IgD-negative memory B cell (primary cell): ENCODE data around the gene MMP8. TPM values are rescaled to one million over a fixed set of nuclear protein-coding genes. Genes with fewer than 3 reads are reported as not detected.

Source experiments
- H3K27ac Mint-ChIP-seq, 3 donors: one replicate each; pipeline ENCODE4 v1.8.0; 2020 to 2022; ENCODE audit warnings: mild to moderate bottlenecking in 3 of 3, mixed read lengths in 3 of 3, moderate library complexity in 1 of 3
- H3K27me3 Mint-ChIP-seq: one replicate; pipeline ENCODE4 v1.8.0; 2021; ENCODE audit warnings: mixed read lengths
- H3K36me3 Mint-ChIP-seq: one replicate; pipeline ENCODE4 v1.8.0; 2020; ENCODE audit warnings: mild to moderate bottlenecking, mixed read lengths
- H3K4me1 Mint-ChIP-seq, 3 donors: one replicate each; pipeline ENCODE4 v1.8.0; 2020 to 2022; ENCODE audit warnings: mixed read lengths in 3 of 3, mild to moderate bottlenecking in 1 of 3
- H3K4me3 Mint-ChIP-seq, 4 donors: one replicate each; pipeline ENCODE4 v1.8.0; 2020 to 2022; ENCODE audit warnings: mild to moderate bottlenecking in 4 of 4, mixed read lengths in 4 of 4, moderate library complexity in 3 of 4
- H3K9me3 Mint-ChIP-seq, 3 donors: one replicate each; pipeline ENCODE4 v1.8.0; 2020 to 2021; ENCODE audit warnings: mixed read lengths in 3 of 3, mild to moderate bottlenecking in 1 of 3
- polyA plus RNA-seq: library from polyadenylated mRNA; unstranded; fragments of 300-500 nt; fragmentation: Illumina TruSeq; gene quantifications from one replicate; pipeline ENCODE4 v1.2.3, GENCODE V29; 2021

Gene MMP8
- polyA plus RNA-seq, 1 donor from 2014 or later = not detected

DNA sequence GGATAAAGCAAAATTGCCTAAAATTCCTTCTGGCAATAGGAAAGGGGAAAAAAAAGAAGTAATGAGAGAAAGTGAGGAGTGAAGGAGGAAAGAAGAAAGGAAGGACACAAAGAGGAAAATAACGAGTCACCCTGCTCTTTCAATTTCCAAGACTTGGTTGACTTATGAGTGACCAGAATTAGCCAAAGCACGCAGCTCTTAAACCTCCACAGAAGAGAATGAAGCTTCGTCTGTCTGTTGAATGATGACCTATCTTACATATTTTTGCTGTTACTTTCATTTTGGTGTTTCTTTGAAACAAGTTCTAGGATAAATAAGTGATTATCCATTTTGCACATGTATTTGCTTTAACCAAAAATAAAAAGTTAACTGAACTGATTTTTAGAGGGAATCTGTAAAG is 19.9 kb downstream of the MMP8 start:
- H3K27me3 Mint-ChIP-seq = peaks cover 5% of the 10 kb centered on the region
- H3K27ac Mint-ChIP-seq = no peak overlapping the region
- H3K36me3 Mint-ChIP-seq = no peaks in the 10 kb centered on the region
- H3K9me3 Mint-ChIP-seq = no peaks in the 10 kb centered on the region
- no peak overlapping the region for H3K4me3 Mint-ChIP-seq
- H3K4me1 Mint-ChIP-seq = peaks cover 0 to 2% (median 0%) of the 10 kb centered on the region in 3 donors

DNA sequence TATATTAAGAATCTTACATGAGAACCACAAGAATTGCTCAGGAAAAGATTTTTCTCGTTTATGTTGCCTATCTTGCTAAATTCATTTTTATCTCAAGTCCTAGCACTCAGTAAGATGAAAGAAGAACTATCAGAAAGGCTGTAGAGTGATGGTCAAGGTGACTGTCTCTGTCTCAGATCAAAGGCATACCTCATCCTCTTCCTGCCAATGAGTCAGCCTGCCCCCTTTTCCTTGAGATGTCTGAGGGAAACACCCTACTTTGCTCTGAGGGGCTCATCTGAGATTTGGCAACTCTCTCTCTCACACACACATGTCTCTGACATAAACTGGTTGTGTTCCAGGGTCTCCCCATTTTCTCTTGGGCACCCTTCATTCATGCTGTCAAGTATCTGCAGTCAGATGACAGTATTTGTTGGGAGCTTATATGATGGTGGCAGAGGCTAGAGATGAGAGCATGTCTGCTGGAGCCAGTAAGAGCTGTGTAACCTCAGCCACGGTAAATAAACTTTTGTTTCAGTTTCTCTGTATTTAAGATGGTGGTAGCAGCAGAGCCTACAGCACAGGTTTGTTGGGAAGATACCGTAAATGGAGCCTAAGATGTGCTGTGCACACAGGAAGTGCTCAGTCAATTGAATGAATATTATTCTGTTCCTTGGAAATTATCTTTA is 20.8 kb downstream of the MMP8 start:
- H3K4me1 Mint-ChIP-seq = peaks cover 0 to 2% (median 0%) of the 10 kb centered on the region in 3 donors
- H3K27me3 Mint-ChIP-seq = peaks cover 5% of the 10 kb centered on the region
- H3K4me3 Mint-ChIP-seq = no peak overlapping the region
- H3K9me3 Mint-ChIP-seq = peaks cover 0 to 1% (median 0%) of the 10 kb centered on the region in 3 donors
- H3K36me3 Mint-ChIP-seq = no peaks in the 10 kb centered on the region
- H3K27ac Mint-ChIP-seq = peak overlapping the region in 1 of 3 donors; percentile 28

DNA sequence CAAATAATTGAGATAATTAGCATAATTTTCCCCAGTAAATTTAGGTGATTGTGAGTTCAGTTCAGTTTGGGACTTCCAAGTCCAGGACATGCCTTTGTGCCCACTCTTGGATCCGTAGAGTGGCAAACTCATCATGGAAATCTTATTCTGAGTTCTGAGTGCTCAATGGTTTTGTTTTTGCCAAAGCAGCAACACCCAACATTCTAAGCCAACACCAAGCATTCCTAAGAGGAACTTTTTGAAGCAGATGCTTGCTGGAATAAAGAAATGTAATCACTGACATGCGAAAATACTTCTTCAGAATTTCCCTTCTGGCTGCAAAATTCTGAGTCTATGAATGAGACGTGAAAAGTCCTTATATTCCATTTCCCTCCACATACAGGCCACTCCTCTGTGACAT is 29.6 kb downstream of the MMP8 start:
- Mint-ChIP-seq H3K9me3 (peaks cover 0 to 1% (median 0%) of the 10 kb centered on the region in 3 donors), H3K4me3 (no peak overlapping the region), H3K36me3 (no peaks in the 10 kb centered on the region), H3K27me3 (peaks cover 3% of the 10 kb centered on the region), H3K4me1 (no peaks in the 10 kb centered on the region), H3K27ac (no peak overlapping the region)

DNA sequence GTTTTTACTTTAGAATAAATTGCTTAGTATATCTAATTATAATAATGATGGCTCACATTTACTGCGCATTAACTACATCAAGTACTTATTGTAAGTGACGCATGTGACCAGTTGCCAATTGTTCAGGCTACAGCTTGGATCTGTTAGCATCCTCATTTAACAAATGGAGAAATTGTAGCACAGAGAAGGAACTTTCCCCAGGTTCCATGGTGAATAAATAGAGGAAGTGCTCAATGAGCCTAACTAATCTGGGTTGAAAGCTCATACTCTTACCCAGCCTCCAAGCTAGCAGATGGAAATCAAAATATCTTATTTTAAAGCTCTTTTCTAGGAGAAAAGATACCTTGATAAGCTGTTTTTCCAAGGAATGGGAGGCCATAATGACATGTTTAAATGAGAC is 39.0 kb downstream of the MMP8 start:
- Mint-ChIP-seq H3K36me3 (peaks cover 2% of the 10 kb centered on the region), H3K27me3 (peaks cover 13% of the 10 kb centered on the region), H3K27ac (no peak overlapping the region), H3K9me3 (no peaks in the 10 kb centered on the region), H3K4me1 (no peaks in the 10 kb centered on the region), H3K4me3 (no peak overlapping the region)

DNA sequence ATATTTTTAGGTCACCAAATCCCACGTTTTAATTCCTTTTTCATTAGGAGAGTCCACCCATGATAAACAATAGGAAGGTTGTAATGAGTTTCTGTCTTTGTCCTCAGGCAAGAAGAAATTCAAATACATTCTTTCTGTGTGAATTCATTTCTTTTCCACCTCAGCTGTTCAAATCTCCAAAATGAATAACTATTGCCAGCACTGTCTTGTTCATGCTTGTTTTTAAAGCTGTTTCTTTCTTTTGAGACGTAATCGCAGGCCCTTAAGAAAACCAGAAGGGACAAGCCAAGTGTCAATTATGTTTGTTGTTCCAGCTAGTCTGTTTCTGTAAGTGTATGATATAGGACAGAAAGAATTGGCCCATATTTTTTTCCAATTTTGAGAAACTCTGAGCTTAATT is 39.4 kb downstream of the MMP8 start:
- no peak overlapping the region for H3K27ac Mint-ChIP-seq
- H3K27me3 Mint-ChIP-seq = peaks cover 13% of the 10 kb centered on the region
- H3K4me1 Mint-ChIP-seq = no peaks in the 10 kb centered on the region
- no peak overlapping the region for H3K4me3 Mint-ChIP-seq
- H3K9me3 Mint-ChIP-seq = no peaks in the 10 kb centered on the region
- peaks cover 2% of the 10 kb centered on the region for H3K36me3 Mint-ChIP-seq

DNA sequence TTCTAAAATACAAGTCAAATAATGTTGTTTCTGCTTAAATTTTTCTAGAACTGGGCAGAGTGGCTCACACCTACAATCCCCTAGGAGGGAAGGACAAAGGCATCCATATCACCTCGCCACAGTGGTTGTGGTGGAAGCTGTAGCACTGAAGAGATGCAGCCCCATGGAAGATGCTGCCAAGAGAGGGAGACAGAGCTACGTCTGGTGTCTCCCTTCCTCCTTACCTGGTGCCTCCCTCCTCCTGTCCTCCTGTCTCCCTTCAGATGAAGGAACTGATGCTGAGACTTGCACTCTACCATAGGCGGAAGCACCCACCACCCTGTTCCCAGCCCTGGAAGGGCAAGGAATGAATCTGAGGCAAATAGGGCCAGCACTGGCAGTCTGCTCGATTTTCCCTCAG is 41.5 kb downstream of the MMP8 start:
- Mint-ChIP-seq H3K27me3 (peaks cover 11% of the 10 kb centered on the region), H3K9me3 (no peaks in the 10 kb centered on the region), H3K4me3 (no peak overlapping the region), H3K36me3 (peaks cover 3% of the 10 kb centered on the region), H3K4me1 (no peaks in the 10 kb centered on the region), H3K27ac (no peak overlapping the region)

DNA sequence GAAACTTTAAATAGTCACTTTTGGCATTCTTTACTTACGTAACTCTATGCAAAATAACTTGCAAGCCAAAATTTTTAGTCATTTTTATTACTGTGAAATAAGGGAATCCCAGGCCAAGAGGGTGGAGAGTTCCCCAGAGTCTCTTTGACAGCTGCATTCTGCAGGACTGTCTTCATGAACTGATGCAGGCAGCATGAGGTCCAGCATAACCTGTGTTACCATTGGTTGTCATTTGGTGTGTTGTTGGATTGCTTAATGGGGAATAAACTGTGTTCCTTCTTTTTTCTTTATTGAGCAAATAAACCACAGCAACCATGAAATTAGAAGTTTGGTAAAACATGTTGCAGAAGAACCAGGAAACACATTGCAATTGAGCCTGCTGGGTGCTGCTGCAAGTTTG is 43.8 kb downstream of the MMP8 start:
- Mint-ChIP-seq H3K27ac (no peak overlapping the region), H3K4me1 (no peaks in the 10 kb centered on the region), H3K36me3 (peaks cover 3% of the 10 kb centered on the region), H3K4me3 (no peak overlapping the region), H3K9me3 (no peaks in the 10 kb centered on the region), H3K27me3 (peaks cover 8% of the 10 kb centered on the region)

DNA sequence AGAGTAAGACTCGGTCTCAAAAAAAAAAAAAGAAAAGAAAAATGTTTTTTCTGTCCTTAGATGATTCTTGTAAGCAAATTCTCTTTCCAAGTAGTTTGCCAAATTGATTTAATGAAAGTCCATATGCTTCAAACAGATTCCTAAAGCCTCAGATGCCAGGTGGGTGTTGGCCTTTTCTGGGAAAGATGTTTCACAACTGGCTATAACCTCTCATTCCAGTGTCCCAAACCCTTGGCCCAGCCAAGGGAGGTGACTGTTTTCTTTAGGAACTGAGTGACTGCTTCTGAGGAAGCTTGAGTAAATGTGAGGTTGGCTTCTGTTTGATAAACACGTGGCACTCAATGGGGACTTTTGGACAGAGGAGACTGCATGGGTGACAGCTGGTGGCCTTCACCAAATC is 46.7 kb downstream of the MMP8 start:
- Mint-ChIP-seq H3K4me3 (no peak overlapping the region), H3K27ac (no peak overlapping the region), H3K27me3 (peaks cover 3% of the 10 kb centered on the region), H3K4me1 (no peaks in the 10 kb centered on the region), H3K9me3 (no peaks in the 10 kb centered on the region), H3K36me3 (peaks cover 1% of the 10 kb centered on the region)

DNA sequence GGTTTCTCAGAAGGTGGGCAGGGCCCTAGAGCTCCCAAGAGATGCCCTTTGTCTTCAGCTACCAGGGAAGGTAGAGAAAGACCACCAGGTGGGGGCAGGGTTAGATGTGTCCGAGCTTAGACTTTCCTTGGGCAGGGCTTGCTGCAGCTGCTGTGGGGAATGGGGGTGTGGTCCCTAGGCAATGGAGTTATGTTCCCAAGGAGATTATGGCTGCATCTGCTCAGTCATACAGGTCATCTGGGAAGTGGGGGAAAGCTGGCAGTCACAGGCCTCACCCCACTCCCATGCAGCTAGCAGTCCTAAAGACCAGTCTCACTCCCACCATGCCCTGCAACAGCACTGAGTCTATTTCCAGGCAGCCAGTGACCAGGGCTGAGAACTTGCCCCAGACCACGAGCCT is 48.7 kb downstream of the MMP8 start:
- H3K4me1 Mint-ChIP-seq = no peaks in the 10 kb centered on the region
- no peaks in the 10 kb centered on the region for H3K9me3 Mint-ChIP-seq
- H3K27me3 Mint-ChIP-seq = peaks cover 1% of the 10 kb centered on the region
- H3K27ac Mint-ChIP-seq = peak overlapping the region in 1 of 3 donors; percentile 73
- H3K4me3 Mint-ChIP-seq = no peak overlapping the region
- peaks cover 1% of the 10 kb centered on the region for H3K36me3 Mint-ChIP-seq

DNA sequence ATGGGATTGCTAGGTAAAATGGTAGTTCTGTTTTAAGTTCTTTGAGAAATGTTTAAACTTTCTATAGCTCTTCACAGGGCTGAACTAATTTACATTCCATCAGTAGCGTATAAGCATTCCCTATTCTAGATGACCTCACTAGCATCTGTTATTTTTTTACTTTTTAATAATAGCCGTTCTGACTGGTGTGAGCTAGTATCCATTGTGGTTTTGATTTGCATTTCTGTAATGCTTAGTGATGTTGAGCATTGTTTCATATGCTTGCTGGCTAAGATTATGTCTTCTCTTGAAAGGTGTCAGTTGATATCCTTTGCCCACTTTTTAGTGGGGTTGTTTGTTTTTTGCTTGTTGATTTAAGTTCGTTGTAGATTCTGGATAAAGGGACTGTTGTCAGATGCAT is 55.1 kb downstream of the MMP8 start:
- Mint-ChIP-seq H3K27me3 (peaks cover 2% of the 10 kb centered on the region), H3K27ac (peak overlapping the region in 1 of 3 donors; percentile 14), H3K4me3 (no peak overlapping the region), H3K4me1 (peaks cover 0 to 5% (median 0%) of the 10 kb centered on the region in 3 donors), H3K36me3 (no peaks in the 10 kb centered on the region), H3K9me3 (no peaks in the 10 kb centered on the region)

DNA sequence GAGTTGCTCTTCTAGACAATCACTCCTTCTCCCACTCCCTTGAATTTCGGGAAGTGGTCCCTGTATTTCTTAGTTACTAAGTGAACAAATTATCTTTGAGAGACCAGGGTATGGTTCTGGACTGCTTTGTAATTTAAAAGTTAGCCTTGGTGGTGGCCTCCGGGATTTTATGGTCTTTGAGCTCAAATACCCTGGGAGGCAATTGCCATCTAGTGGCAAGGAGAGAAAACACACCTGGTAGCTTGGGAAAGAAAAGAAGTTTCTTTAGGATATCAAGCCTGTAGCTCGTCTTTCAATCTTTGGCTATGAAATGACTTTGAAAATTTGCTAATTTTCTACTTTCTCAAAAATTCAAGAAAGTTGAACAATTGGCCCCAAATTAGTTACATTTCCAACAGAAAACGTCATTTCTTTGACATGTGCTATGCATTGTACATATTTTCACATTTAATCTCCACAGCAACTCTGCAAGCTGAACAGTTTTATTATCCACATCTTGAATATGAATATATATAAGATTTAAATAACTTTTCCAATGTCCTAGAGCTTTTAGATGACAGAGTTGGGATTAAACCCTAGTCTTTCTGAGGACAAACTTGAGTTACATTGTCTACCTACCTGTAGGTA is 58.3 kb downstream of the MMP8 start:
- Mint-ChIP-seq H3K4me3 (no peak overlapping the region), H3K9me3 (no peaks in the 10 kb centered on the region)

DNA sequence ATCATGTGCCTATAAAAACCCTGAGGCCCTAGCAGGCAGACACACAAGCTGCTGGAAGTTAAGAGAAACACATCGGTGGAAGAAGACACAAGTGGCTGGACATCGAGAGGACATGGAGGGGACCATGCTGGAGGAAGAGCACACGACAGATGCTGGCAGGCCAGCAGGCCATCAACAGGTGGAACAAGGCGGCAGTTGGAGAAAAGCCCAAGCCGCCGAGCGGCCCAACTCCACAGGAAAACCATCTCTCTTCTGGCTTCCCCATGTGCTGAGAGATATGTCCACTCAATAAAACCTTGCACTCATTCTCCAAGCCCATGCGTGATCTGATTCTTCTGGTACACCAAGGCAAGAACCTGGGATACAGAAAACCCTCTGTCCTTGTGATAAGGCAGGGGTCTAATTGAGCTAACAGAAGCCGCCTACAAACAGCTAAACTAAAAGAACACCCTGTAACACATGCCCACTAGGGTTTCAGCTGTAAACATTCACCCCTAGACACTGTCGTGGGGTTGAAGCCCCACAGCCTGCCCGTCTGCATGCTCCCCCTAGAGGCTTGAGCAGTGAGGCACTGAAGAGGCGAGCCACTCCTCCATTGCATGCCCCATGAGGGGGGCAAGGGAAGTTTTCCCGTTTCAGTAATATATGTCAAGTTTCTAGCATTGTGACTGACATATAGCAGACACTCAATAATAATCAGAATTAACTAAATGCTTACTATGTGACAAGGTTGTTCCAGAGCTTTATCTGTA is 60.6 kb downstream of the MMP8 start:
- H3K4me1 Mint-ChIP-seq = peaks cover 0 to 2% (median 0%) of the 10 kb centered on the region in 3 donors
- H3K4me3 Mint-ChIP-seq = no peak overlapping the region
- no peaks in the 10 kb centered on the region for H3K36me3 Mint-ChIP-seq
- H3K27ac Mint-ChIP-seq = no peak overlapping the region
- H3K9me3 Mint-ChIP-seq = no peaks in the 10 kb centered on the region
- no peaks in the 10 kb centered on the region for H3K27me3 Mint-ChIP-seq

More for the DNA sequence above, 58.3 kb downstream of the MMP8 start:
- Mint-ChIP-seq H3K27me3 (peaks cover 2% of the 10 kb centered on the region), H3K4me1 (peaks cover 0 to 5% (median 0%) of the 10 kb centered on the region in 3 donors), H3K36me3 (no peaks in the 10 kb centered on the region), H3K27ac (no peak overlapping the region)

DNA sequence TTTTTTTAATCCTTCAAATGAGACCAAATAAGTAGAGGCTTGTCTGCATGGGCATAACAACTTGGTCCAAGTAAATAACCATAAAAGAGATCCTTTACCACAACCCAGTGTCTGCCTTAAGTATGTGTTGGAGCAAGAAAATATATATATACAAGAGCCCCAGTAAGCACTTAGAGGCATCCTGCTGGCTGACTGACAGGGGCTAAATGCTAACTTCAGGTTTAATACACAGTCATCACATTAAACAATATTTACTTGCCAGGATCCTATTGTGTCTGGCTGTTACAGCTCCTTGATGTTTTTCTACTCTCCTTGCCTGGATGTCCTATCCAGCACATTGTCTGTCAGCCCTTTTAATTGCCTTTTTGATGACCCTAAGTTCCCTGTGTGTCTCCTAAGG is 62.1 kb downstream of the MMP8 start:
- Mint-ChIP-seq H3K27me3 (peaks cover 1% of the 10 kb centered on the region), H3K4me1 (peaks cover 0 to 2% (median 0%) of the 10 kb centered on the region in 3 donors), H3K9me3 (no peaks in the 10 kb centered on the region), H3K27ac (no peak overlapping the region), H3K4me3 (no peak overlapping the region), H3K36me3 (no peaks in the 10 kb centered on the region)
